WERI-Rb-1 (cell line): ENCODE measurements around the gene SLC2A9.

Experiments used
- DNase-seq: peaks from one replicate; pipeline ENCODE4 v3.0.0-alpha.2; 2020
- H3K27ac ChIP-seq: fragments of 250-450 bp; sonication (Bioruptor Pico); 2 replicates; pipeline ENCODE4 v1.5.1; 2020; ENCODE audit warnings: mild to moderate bottlenecking, moderate library complexity
- H3K27me3 ChIP-seq: fragments of 250-450 bp; sonication (Bioruptor Pico); 2 replicates; pipeline ENCODE4 v1.5.1; 2021; ENCODE audit warnings: mild to moderate bottlenecking, low read depth, moderate library complexity; ENCODE audit not compliant: insufficient read depth, severe bottlenecking
- H3K36me3 ChIP-seq: fragments of 250-450 bp; sonication (Bioruptor Pico); 2 replicates; pipeline ENCODE4 v1.5.1; 2020; ENCODE audit warnings: mild to moderate bottlenecking, moderate library complexity
- H3K4me3 ChIP-seq: 2 replicates; pipeline ENCODE4 v1.5.1; 2011; ENCODE audit warnings: low read depth, mild to moderate bottlenecking, control low read depth, low read length
- H3K9me3 ChIP-seq: fragments of 250-450 bp; sonication (Bioruptor Pico); 2 replicates; pipeline ENCODE4 v1.5.1; 2021; ENCODE audit warnings: mild to moderate bottlenecking, moderate library complexity; ENCODE audit not compliant: severe bottlenecking
- TF ChIP-seq, protein P1 (sequence below): IDR thresholded peaks from 2 replicates; pipeline ENCODE4 v1.5.1; 2011; ENCODE audit warnings: low read depth, mild to moderate bottlenecking, control low read depth, inconsistent platforms, low read length

Gene SLC2A9

DNA sequence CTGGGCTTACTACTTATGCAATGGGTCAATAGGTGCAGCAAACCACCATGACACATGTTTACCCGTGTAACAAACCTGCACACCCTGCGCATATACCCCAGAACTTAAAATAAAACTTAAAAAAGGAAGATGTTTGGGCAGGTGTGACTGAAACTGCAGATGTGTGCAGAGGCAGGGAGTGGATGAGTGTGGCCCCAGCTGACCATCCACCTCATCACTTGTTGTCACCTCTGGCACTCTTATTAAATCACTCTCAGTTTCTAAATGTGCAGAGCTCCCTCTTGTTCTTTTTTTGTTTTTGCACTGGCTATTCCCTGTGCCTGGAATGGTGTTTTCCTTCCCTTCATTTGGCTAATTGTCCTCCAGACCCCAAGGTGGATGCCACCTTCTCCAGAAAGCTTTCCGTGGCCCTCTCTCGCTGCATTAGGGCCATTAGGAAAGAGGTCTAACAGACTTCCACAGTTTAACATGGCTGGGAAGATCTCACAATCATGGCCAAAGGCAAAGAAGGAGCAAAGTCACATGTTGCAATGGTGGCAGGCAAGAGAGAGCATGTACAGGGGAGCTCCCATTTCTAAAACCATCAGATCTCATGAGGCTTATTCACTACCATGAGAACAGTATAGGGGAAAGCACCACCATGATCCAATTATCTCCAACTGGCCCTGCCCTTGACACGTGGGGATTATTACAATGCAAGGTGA, 58.5 kb downstream of the SLC2A9 start:
- DNase-seq: no peak

DNA sequence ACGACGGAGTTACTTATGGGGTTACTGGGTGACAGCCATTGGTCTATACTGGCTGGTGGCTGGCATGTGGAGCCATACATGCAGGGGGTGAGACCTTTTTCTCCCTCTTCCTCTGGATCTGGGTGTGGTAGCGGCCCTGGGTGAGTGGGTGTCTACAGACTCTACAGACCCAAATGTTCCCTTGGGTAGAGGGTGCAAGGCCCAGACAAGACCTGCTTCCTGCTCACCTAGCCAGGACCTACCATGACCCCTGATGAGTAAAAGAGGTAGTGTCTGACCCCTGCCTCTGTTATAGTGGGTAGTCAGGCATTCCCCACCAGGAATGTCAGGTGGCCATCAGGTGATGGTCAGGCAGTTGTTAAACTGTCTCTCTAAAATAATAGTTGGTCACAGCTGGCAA, 66.8 kb downstream of the SLC2A9 start:
- no peaks in the 10 kb centered on the region for H3K9me3 ChIP-seq
- TF ChIP-seq, protein P1, sequence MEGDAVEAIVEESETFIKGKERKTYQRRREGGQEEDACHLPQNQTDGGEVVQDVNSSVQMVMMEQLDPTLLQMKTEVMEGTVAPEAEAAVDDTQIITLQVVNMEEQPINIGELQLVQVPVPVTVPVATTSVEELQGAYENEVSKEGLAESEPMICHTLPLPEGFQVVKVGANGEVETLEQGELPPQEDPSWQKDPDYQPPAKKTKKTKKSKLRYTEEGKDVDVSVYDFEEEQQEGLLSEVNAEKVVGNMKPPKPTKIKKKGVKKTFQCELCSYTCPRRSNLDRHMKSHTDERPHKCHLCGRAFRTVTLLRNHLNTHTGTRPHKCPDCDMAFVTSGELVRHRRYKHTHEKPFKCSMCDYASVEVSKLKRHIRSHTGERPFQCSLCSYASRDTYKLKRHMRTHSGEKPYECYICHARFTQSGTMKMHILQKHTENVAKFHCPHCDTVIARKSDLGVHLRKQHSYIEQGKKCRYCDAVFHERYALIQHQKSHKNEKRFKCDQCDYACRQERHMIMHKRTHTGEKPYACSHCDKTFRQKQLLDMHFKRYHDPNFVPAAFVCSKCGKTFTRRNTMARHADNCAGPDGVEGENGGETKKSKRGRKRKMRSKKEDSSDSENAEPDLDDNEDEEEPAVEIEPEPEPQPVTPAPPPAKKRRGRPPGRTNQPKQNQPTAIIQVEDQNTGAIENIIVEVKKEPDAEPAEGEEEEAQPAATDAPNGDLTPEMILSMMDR: no peak
- H3K4me3 ChIP-seq: no peak overlapping the region
- H3K27ac ChIP-seq: no peak overlapping the region
- H3K27me3 ChIP-seq: no peaks in the 10 kb centered on the region
- no peaks in the 10 kb centered on the region for H3K36me3 ChIP-seq
- no peak for DNase-seq

More for the DNA sequence above, 58.5 kb downstream of the SLC2A9 start:
- TF ChIP-seq, protein P1: no peak
- peaks cover 2% of the 10 kb centered on the region for H3K9me3 ChIP-seq
- H3K27ac ChIP-seq: no peak overlapping the region
- no peak overlapping the region for H3K4me3 ChIP-seq
- no peaks in the 10 kb centered on the region for H3K36me3 ChIP-seq
- no peaks in the 10 kb centered on the region for H3K27me3 ChIP-seq

DNA sequence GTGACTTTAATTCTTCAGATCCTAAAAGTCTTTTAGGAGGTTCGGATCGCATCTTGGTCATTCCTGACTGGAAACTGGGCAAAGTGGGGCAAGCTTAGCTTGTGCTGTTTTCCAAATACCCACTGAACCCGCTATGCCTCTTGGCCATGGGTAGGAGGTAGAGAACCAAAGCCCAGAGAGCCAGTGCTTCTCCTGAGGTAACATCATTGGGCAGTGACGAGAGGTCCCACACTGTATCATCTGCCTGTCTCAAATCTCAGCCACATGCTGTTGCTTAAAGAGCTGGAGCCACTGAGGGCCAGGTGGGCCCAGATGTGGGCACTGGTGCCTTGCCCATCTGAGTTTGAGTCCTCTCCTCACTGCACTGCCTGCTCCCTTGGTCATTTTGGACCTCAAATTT, 68.2 kb downstream of the SLC2A9 start:
- Histone ChIP-seq H3K27ac (no peak overlapping the region), H3K9me3 (no peaks in the 10 kb centered on the region), H3K36me3 (no peaks in the 10 kb centered on the region), H3K4me3 (no peak overlapping the region), H3K27me3 (no peaks in the 10 kb centered on the region)
- TF ChIP-seq, protein P1: no peak
- DNase-seq: no peak

DNA sequence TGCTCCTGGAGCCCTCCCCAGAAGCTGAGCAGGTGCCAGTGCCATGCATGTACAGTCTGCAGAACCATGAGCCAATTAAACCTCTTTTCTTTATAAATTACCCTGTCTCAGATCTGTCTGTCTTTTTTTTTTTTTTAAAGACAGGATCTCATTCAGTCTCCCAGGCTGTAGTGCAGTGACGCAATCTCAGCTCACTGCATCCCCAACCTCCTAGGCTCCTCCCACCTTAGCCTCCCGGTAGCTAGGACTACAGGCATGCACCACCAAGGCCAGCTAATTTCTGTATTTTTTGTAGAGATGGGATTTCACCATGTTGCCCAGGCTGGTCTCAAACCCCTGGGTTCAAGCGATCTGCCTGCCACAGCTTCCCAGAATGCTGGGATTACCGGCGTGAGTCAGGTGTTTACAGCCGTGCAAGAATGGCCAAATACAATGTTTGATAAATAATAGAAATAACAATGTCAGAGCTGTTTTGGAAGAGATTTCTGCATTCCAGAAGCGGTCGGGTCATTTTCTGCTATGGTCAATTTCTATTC, 68.8 kb downstream of the SLC2A9 start:
- Histone ChIP-seq H3K9me3 (no peaks in the 10 kb centered on the region), H3K27me3 (no peaks in the 10 kb centered on the region), H3K27ac (no peak overlapping the region), H3K4me3 (no peak overlapping the region), H3K36me3 (no peaks in the 10 kb centered on the region)
- TF ChIP-seq, protein P1: no peak
- no peak for DNase-seq

DNA sequence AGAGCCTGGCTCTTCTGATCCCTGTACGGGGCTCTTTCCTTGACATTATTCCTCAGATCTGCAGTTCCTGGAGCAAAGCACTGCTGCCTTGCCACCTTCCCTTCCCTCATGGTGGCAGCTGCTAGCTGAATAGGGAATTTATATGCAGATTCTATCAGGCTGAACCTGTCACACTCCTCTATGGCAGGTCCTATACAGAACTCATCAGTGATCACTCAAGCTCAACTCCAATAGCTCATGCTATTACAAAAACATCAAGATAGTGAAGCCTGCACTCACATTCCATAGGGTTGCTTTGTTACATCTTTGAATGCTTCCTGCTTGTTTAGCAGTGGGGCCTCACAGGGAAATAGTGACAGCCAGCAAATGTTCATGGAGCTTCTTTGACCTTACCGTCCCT, 71.7 kb downstream of the SLC2A9 start:
- no peak for DNase-seq
- no peaks in the 10 kb centered on the region for H3K9me3 ChIP-seq

More for the DNA sequence above, 71.7 kb downstream of the SLC2A9 start:
- no peak overlapping the region for H3K27ac ChIP-seq
- no peak overlapping the region for H3K4me3 ChIP-seq
- TF ChIP-seq, protein P1: no peak
- H3K36me3 ChIP-seq: no peaks in the 10 kb centered on the region
- H3K27me3 ChIP-seq: no peaks in the 10 kb centered on the region
